Activated B cell treated with CpG ODN at 0.5 μM for 24 hours (primary cell): ENCODE data around the gene PGBD5. TPM values are rescaled to one million over a fixed set of nuclear protein-coding genes. Genes with fewer than 3 reads are reported as not detected.

Source experiments
- ATAC-seq: fragments of 200-7000 bp; cut with Tn5 transposase; one replicate; pipeline ENCODE4 v1.10.0; 2021; ENCODE audit warnings: low read depth, mild to moderate bottlenecking, moderate library complexity
- CTCF ChIA-PET: fragments of 350-600 bp; sonication (Branson Sonifier 250); formaldehyde crosslinking; loops from one replicate; lab custom pipeline; 2021; ENCODE audit warnings: antibody characterized with exemption; lab: Charles Lee
- POLR2A ChIA-PET: fragments of 350-600 bp; sonication (Branson Sonifier 250); formaldehyde crosslinking; loops from one replicate; lab custom pipeline; 2021; ENCODE audit warnings: antibody characterized with exemption; lab: Charles Lee
- DNase-seq: peaks from one replicate; pipeline ENCODE4 v3.0.0; 2022
- H3K27ac Mint-ChIP-seq: one replicate; pipeline ENCODE4 v1.8.0; 2020; ENCODE audit warnings: mixed read lengths
- H3K27me3 Mint-ChIP-seq: one replicate; pipeline ENCODE4 v1.8.0; 2021; ENCODE audit warnings: mixed read lengths
- H3K36me3 Mint-ChIP-seq: one replicate; pipeline ENCODE4 v1.8.0; 2021; ENCODE audit warnings: low read depth, mixed read lengths
- H3K4me1 Mint-ChIP-seq: one replicate; pipeline ENCODE4 v1.8.0; 2021; ENCODE audit warnings: mixed read lengths
- H3K4me3 Mint-ChIP-seq: one replicate; pipeline ENCODE4 v1.8.0; 2020; ENCODE audit warnings: mild to moderate bottlenecking, mixed read lengths
- H3K9me3 Mint-ChIP-seq: one replicate; pipeline ENCODE4 v1.8.0; 2020; ENCODE audit warnings: mixed read lengths
- intact Hi-C: fragments of 100-400 bp; cut with micrococcal nuclease; formaldehyde crosslinking; loops from one replicate; pipeline ENCODE4 v1.15.1; 2024
- total RNA-seq: library from RNA; stranded (reverse); gene quantifications from 2 replicates; pipeline ENCODE4 v1.2.3, GENCODE V29; 2022
- TF ChIP-seq, protein P1 (sequence below): fragments of 200-600 bp; IDR thresholded peaks from one replicate; pipeline ENCODE4 v1.8.0; 2022; ENCODE audit warnings: antibody characterized with exemption, mild to moderate bottlenecking

PGBD5 gene
- total RNA-seq, 1 donor from 2014 or later, result not detected

GRCh38 chr1:230430499-230430898 lies 4.4 kb upstream of the PGBD5 start:
- Mint-ChIP-seq H3K27ac (no peak overlapping the region), H3K36me3 (no peaks in the 10 kb centered on the region), H3K27me3 (peaks cover 27% of the 10 kb centered on the region), H3K4me3 (no peak overlapping the region), H3K4me1 (peaks cover 5% of the 10 kb centered on the region), H3K9me3 (no peaks in the 10 kb centered on the region)
- TF ChIP-seq, protein P1, sequence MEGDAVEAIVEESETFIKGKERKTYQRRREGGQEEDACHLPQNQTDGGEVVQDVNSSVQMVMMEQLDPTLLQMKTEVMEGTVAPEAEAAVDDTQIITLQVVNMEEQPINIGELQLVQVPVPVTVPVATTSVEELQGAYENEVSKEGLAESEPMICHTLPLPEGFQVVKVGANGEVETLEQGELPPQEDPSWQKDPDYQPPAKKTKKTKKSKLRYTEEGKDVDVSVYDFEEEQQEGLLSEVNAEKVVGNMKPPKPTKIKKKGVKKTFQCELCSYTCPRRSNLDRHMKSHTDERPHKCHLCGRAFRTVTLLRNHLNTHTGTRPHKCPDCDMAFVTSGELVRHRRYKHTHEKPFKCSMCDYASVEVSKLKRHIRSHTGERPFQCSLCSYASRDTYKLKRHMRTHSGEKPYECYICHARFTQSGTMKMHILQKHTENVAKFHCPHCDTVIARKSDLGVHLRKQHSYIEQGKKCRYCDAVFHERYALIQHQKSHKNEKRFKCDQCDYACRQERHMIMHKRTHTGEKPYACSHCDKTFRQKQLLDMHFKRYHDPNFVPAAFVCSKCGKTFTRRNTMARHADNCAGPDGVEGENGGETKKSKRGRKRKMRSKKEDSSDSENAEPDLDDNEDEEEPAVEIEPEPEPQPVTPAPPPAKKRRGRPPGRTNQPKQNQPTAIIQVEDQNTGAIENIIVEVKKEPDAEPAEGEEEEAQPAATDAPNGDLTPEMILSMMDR, result no peak
- ATAC-seq (no peak), DNase-seq (no peak)
- intact Hi-C loops, result no loop called here
- POLR2A ChIA-PET, result no interaction called here
- CTCF ChIA-PET, result no interaction called here

GRCh38 chr1:230429067-230429735 lies 3.1 kb upstream of the PGBD5 start:
- POLR2A ChIA-PET, result no interaction called here
- no peaks in the 10 kb centered on the region for H3K9me3 Mint-ChIP-seq
- H3K4me1 Mint-ChIP-seq, result peaks cover 12% of the 10 kb centered on the region
- ATAC-seq (no peak), DNase-seq (no peak)
- intact Hi-C loops, result loop anchor here (10.0 kb wide), 1 partner anchor 736 kb away; the partner anchor contains the start of gene TRIM67
- TF ChIP-seq, protein P1, result no peak
- H3K27me3 Mint-ChIP-seq, result peaks cover 36% of the 10 kb centered on the region
- CTCF ChIA-PET, result no interaction called here
- no peak overlapping the region for H3K27ac Mint-ChIP-seq
- no peaks in the 10 kb centered on the region for H3K36me3 Mint-ChIP-seq
- no peak overlapping the region for H3K4me3 Mint-ChIP-seq

GRCh38 chr1:230427981-230428380 lies 1.8 kb upstream of the PGBD5 start:
- Mint-ChIP-seq H3K4me3 (no peak overlapping the region), H3K9me3 (no peaks in the 10 kb centered on the region), H3K36me3 (no peaks in the 10 kb centered on the region), H3K27me3 (peaks cover 45% of the 10 kb centered on the region), H3K4me1 (peaks cover 12% of the 10 kb centered on the region), H3K27ac (no peak overlapping the region)
- no peak for DNase-seq
- ATAC-seq, result no peak
- intact Hi-C loops, result loop anchor here (10.0 kb wide), 1 partner anchor 737 kb away; the partner anchor contains the start of gene TRIM67
- ChIA-PET POLR2A (no interaction called here), CTCF (no interaction called here)
- TF ChIP-seq, protein P1, result no peak

DNA sequence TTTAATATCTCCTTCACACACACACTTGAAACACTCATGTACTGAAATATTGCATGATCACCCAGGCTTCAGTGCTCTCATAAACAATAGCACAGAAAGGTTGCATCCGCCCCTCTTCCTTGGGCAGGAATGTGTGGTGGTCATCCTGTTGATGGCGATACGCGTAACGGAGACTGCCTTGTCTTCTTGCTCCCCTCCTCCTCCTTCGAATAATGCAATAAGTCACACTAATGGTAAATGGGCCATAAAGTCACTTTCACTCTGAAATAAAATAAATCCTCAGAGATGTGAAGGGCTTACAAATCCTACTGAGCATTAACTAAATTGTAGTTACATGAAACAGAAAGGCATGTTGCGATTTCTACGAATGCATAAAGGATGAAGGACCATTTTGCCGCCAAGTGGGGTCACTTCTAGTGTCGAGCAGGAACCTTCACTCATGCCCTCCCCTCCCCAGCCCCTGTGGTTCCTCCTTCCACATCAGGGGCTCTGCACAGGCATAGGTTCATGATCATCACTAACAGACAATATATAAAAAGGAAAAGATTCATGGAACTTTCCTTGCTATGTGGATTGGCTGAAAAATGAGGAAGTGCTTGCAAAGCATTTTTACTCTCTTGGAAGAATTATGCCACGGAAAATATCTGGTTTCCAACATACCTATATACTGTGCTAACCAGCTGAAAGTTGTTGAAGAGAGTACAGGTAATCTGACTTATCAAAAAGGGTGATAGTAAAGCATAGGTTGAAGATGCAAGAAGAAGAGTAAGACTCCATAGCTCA lies 1.2 kb upstream of the PGBD5 start:
- Mint-ChIP-seq H3K27me3 (peaks cover 51% of the 10 kb centered on the region), H3K27ac (no peak overlapping the region), H3K4me3 (peak overlapping the region; percentile 77), H3K9me3 (no peaks in the 10 kb centered on the region), H3K4me1 (peaks cover 12% of the 10 kb centered on the region), H3K36me3 (no peaks in the 10 kb centered on the region)
- intact Hi-C loops, result loop anchor here (10.0 kb wide), 1 partner anchor 738 kb away; the partner anchor contains the start of gene TRIM67
- ChIA-PET CTCF (no interaction called here), POLR2A (no interaction called here)
- TF ChIP-seq, protein P1, result no peak
- ATAC-seq (no peak), DNase-seq (no peak)
